AG04449 (cell line): ENCODE measurements around the gene SDF2L1.

Experiments used
- CTCF ChIA-PET: fragments of 350-600 bp; formaldehyde crosslinking; extraction: SDS; loops from one replicate; lab custom pipeline; 2021; ENCODE audit warnings: antibody characterized with exemption; lab: Yijun Ruan, JAX
- POLR2A ChIA-PET: fragments of 400-600, 350-600 bp; formaldehyde crosslinking; extraction: SDS; loops from one replicate; lab custom pipeline; 2020; ENCODE audit warnings: antibody characterized with exemption, inconsistent platforms; lab: Yijun Ruan, JAX
- DNase-seq: peaks from one replicate; pipeline ENCODE4 v3.0.0-alpha.2; 2010; ENCODE audit warnings: low read depth, low spot score
- H3K4me3 ChIP-seq: 2 replicates; pipeline ENCODE4 v1.5.1; 2011; ENCODE audit warnings: low read depth, mild to moderate bottlenecking, control low read depth, low read length
- TF ChIP-seq, protein P1 (sequence below): IDR thresholded peaks from one replicate; pipeline ENCODE4 v1.5.1; 2011; ENCODE audit warnings: mild to moderate bottlenecking, moderate library complexity, low read length, control low read depth, inconsistent platforms; ENCODE audit not compliant: insufficient read depth; ENCODE audit errors: missing control alignments

SDF2L1 gene

DNA sequence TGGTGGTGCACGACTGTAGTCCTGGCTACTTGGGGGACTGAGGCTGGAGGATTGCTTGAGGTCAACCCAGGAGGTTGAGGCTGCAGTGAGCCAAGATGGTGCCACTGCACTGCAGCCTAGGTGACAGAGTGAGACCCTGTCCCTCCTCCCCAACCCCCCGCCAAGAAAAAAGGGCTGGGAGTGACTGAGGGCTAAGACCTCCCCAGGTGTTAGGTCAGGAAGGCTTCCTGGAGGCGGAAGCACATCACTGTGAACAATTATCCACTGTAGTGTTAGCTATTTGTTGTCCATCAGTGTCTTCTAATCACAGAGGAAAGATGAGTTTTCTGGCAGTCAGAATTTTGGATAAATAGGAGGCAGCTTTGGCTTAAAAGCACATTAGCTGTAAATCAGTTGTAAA lies 21.1 kb upstream of the SDF2L1 start:
- CTCF ChIA-PET, result interaction anchor here (1.5 to 5.3 kb wide), 2 partner anchors 9 to 21 kb away, joined by 8 to 41 read pairs; partner anchors contain the start of genes SDF2L1 and YDJC
- TF ChIP-seq, protein P1, sequence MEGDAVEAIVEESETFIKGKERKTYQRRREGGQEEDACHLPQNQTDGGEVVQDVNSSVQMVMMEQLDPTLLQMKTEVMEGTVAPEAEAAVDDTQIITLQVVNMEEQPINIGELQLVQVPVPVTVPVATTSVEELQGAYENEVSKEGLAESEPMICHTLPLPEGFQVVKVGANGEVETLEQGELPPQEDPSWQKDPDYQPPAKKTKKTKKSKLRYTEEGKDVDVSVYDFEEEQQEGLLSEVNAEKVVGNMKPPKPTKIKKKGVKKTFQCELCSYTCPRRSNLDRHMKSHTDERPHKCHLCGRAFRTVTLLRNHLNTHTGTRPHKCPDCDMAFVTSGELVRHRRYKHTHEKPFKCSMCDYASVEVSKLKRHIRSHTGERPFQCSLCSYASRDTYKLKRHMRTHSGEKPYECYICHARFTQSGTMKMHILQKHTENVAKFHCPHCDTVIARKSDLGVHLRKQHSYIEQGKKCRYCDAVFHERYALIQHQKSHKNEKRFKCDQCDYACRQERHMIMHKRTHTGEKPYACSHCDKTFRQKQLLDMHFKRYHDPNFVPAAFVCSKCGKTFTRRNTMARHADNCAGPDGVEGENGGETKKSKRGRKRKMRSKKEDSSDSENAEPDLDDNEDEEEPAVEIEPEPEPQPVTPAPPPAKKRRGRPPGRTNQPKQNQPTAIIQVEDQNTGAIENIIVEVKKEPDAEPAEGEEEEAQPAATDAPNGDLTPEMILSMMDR, result no peak
- POLR2A ChIA-PET, result no interaction called here

DNA sequence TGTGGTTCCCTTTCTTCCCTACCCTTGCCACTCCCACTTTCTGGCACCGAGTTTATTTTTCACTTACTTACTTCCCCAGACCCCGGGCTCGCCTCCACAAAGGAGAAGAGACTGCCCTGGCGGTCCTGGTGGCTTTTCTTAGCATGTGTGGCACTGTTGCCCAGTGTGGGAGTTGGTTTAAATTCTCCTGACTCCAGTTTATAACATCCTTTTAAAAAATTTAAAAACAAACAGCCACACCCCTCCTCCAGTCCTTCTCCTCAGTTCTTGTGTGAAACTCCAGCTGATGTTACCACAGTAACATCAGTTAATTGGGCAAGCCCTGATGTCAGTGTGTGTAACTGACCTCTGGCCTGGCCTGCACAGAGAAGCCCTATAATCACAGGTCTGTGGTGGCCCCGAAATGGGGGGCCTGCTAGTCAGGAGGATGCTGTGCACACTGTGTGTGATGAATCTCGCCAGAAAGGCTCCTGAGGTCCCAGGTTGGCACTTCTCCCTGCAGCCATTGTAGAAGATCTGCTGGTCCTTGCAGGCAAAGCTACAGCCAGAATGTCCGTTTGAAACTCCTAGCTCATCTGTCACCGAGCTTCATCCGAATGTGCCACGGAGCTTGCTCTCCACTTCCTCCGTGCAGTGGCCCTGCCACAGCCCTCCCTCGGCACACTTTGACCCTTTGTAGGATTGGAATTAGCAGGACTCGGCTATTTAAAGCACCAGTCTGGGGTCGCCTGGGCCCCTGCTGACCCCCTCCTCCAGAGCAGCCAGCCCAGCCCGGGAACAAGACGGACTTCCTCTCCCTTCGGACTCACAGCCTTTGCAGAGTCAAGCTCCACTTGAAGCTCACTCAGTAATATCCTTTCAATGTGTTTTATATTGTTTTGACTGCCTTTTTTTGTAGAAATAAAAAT lies 19.8 kb upstream of the SDF2L1 start:
- TF ChIP-seq, protein P1, result no peak
- no peak for DNase-seq
- ChIA-PET POLR2A (no interaction called here), CTCF (interaction anchor here (1.3 to 5.3 kb wide), 4 partner anchors 8 to 29 kb away, joined by 3 to 41 read pairs (median 6); partner anchors contain the start of genes SDF2L1 and YDJC)
- H3K4me3 ChIP-seq, result no peak overlapping the region

More for the DNA sequence above, 21.1 kb upstream of the SDF2L1 start:
- no peak overlapping the region for H3K4me3 ChIP-seq
- no peak for DNase-seq

DNA sequence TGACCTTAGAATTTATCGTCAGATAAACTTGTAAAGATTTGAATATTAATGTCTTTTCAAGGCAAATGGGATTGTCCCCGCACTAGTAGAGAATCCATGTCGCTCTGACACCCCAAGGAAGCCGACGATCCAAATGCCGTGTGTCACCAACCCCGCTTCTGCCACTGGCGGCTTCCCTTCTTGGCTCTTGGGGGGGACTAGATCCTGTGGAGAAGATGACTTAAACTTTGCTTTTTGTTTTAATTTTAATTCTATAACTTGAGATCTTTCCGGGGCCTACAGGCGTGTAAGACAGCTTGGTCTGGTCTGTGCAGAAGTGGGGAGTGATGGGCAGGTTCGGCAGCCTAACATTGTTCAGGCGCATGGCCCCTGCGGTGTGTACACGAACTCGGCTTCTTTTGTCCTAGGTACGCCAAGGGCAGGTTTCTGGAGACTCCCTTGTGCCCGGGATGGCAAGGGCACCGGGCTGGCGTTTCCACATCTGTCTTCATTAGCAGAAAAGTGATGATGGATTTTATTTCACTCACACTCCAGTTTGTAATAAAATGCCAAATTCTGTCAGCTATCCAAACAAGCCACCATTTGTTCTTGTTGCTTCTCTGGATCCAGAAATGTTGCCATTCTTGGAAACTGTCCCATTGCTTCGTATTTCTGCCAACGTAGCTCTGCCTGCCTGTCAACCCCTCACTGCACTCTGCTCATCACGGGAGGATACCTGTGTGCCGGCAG lies 19.0 kb upstream of the SDF2L1 start:
- H3K4me3 ChIP-seq, result no peak overlapping the region
- TF ChIP-seq, protein P1, result no peak
- POLR2A ChIA-PET, result no interaction called here
- DNase-seq, result no peak
- CTCF ChIA-PET, result interaction anchor here (1.2 to 1.5 kb wide), 3 partner anchors 9 to 30 kb away, joined by 3 to 7 read pairs (median 3); no protein-coding TSS in a partner anchor

DNA sequence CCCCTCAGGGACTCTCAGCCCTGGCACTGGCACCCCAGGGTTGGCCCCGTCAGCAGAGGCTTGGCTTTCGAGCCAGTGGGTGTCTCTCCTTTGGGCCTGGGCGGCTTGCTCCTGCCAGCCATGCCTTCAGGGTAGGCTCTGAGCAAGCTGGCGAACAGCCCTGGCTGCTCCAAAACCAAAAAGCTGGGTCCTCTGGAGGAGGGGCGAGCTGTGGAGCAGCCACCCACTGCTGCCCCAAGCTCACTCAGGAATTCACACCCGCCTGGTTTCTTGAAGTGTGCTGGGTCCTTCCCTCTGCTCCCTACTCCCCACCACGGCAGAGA lies 18.5 kb upstream of the SDF2L1 start:
- H3K4me3 ChIP-seq, result no peak overlapping the region
- DNase-seq, result no peak
- CTCF ChIA-PET, result interaction anchor here (1.2 to 1.3 kb wide), 2 partner anchors 10 to 31 kb away, joined by 3 to 7 read pairs; no protein-coding TSS in a partner anchor
- POLR2A ChIA-PET, result no interaction called here
- TF ChIP-seq, protein P1, result no peak

DNA sequence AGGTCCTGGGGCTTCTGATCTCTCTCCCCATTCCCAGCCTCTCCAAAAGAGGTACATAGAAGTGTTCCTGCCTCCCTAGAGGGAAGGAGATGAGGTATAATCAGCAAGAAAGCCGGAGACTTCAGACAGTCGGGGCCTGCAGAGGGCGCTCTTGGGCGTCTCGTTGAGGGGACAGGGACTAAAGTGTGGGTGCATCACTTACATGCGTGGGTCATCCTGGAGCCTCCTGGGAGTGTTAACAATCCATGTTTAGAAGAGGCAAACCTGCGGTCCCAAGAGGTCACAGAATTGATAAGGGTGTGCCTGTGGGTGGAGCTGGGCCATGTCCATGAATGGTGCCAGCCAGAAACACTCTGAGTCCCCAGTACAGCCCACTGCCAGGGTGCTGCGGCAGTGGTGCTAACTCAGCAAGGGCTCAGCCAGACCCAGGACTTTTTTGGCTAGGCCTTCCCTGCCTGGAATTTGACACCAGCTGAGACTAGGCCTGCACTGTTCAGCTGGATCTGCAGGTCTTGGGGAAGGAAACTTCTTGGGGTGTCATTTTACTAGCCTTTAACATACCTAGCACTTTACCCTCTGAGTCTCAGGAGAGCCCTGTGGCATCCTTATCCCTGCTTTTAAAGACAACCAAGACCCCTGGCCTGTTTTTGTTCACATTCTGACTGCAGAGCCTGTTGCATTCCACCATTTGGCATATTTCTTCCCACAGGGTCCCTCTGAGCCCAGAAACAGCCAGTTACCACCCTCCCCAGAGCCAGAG lies 17.8 kb upstream of the SDF2L1 start:
- TF ChIP-seq, protein P1, result peak; percentile 45
- H3K4me3 ChIP-seq, result no peak overlapping the region
- DNase-seq, result no peak
- POLR2A ChIA-PET, result interaction anchor here (0.8 kb wide), 1 partner anchor 19 kb away, joined by 3 read pairs; no protein-coding TSS in a partner anchor
- CTCF ChIA-PET, result interaction anchor here (1.2 to 12.1 kb wide), 3 partner anchors 10 to 20 kb away, joined by 3 to 158 read pairs (median 7); partner anchors contain the start of gene SDF2L1
